ENCODE measurements around the gene DIPK2B. TPM values are rescaled to one million over a fixed set of nuclear protein-coding genes. Genes with fewer than 3 reads are reported as not detected.

DIPK2B gene
- total RNA-seq, 2 donors from 2014 or later = 2.2 to 3.0 TPM

- ATAC-seq (no peak), DNase-seq (no peak)
- intact Hi-C loops (cut with DNase I, micrococcal nuclease) = no loop called here
These were observed 35.0 kb downstream of the DIPK2B start for GRCh38 chrX:45165726-45166125.

GRCh38 chrX:45164995-45165394, 35.7 kb downstream of the DIPK2B start:
- DNase-seq (no peak), ATAC-seq (no peak)
- intact Hi-C loops (cut with DNase I, micrococcal nuclease) = no loop called here

GRCh38 chrX:45164021-45164621, 36.6 kb downstream of the DIPK2B start:
- intact Hi-C loops (cut with DNase I, micrococcal nuclease) = no loop called here
- DNase-seq (peak in 1 of 2 donors; percentile 18), ATAC-seq (no peak)

- ATAC-seq = no peak
- intact Hi-C loops (cut with DNase I, micrococcal nuclease) = no loop called here
- DNase-seq = no peak
These were observed 43.0 kb downstream of the DIPK2B start for GRCh38 chrX:45157647-45158046.

- intact Hi-C loops (cut with DNase I, micrococcal nuclease) = no loop called here
- no peak for ATAC-seq
- no peak for DNase-seq
These were observed 46.2 kb downstream of the DIPK2B start for GRCh38 chrX:45154462-45154861.

GRCh38 chrX:45154033-45154360, 46.7 kb downstream of the DIPK2B start:
- ATAC-seq (no peak), DNase-seq (no peak)
- intact Hi-C loops (cut with DNase I, micrococcal nuclease) = no loop called here

Measured in left colon (tissue), 2 donors.